Measurements from ENCODE around the gene FBXO17. TPM values are rescaled to one million over a fixed set of nuclear protein-coding genes. Genes with fewer than 3 reads are reported as not detected.

FBXO17 gene
- total and polyA plus RNA-seq, 12 donors = 4.1 to 18.7 (median 9.4) TPM

GRCh38 chr19:38899447-38900201 is 75.9 kb downstream of the FBXO17 start, which contains the start of the genes NFKBIB and SIRT2:
TSS of gene NFKBIB (plus strand) at chr19:38899969. CDS start at chr19:38900033, 64 bp downstream.
TSS of gene SIRT2 (minus strand) at chr19:38899618. CDS start at chr19:38899521, 97 bp downstream.
- peak within 1 kb of the TSS; percentile 35 to 91 (median 74) for H3K4me3 ChIP-seq
- H3K36me3 ChIP-seq (replicated peaks in 1 of 2) = peaks cover 0 to 2% of the 10 kb centered on the region in 2 donors
- TF ChIP-seq POLR2A (IDR thresholded peaks at IDR 0.05) = peak; percentile 83 to 92
- TF ChIP-seq CTCF (IDR thresholded peaks at IDR 0.05) = peak in 1 of 6 experiments; percentile 4
- H3K9me3 ChIP-seq (replicated peaks in 1 of 3) = no peaks in the 10 kb centered on the region
- peak within 1 kb of the TSS; percentile 84 to 93 (median 89) for H3K27ac ChIP-seq
- DNase-seq = peak; percentile 99 to 100 (median 100)
- peaks cover 14 to 30% of the 10 kb centered on the region in 2 donors for H3K4me1 ChIP-seq (replicated peaks in 1 of 2)
- 0 to 1% (median 0%) methylated on average over 14 to 64 of the region's 64 CpGs for WGBS, 4 donors
- H3K27me3 ChIP-seq = no peaks in the 10 kb centered on the region
- intact Hi-C loops (cut with DNase I) = no loop called here

GRCh38 chr19:38898788-38899446 is 76.6 kb downstream of the FBXO17 start:
- peak overlapping the region; percentile 3 to 65 (median 52) for H3K4me3 ChIP-seq
- TF ChIP-seq CTCF (IDR thresholded peaks at IDR 0.05) (no peak), POLR2A (IDR thresholded peaks at IDR 0.05) (no peak)
- WGBS, 4 donors = 7 to 10% (median 9%) methylated on average over 17 to 25 of the region's 25 CpGs
- peak in 2 of 7 donors; percentile 39 to 75 for DNase-seq
- peak overlapping the region; percentile 38 to 93 (median 79) for H3K27ac ChIP-seq
- H3K4me1 ChIP-seq (replicated peaks in 1 of 2) = peaks cover 14 to 30% of the 10 kb centered on the region in 2 donors
- no peaks in the 10 kb centered on the region for H3K36me3 ChIP-seq (replicated peaks in 1 of 2)
- no peaks in the 10 kb centered on the region for H3K27me3 ChIP-seq
- H3K9me3 ChIP-seq (replicated peaks in 1 of 3) = no peaks in the 10 kb centered on the region
- intact Hi-C loops (cut with DNase I) = no loop called here

- H3K27me3 ChIP-seq = no peaks in the 10 kb centered on the region
- TF ChIP-seq CTCF (IDR thresholded peaks at IDR 0.05) = no peak
Measured at GRCh38 chr19:38894968-38895367, 80.6 kb downstream of the FBXO17 start.

GRCh38 chr19:38893341-38893771 is 82.2 kb downstream of the FBXO17 start:
- DNase-seq = peak; percentile 43 to 87 (median 75)
- Histone ChIP-seq H3K27ac (peak overlapping the region in 3 of 5 donors; percentile 46 to 75 (median 48)), H3K36me3 (replicated peaks in 1 of 2) (peaks cover 0 to 31% of the 10 kb centered on the region in 2 donors), H3K9me3 (replicated peaks in 1 of 3) (no peaks in the 10 kb centered on the region), H3K4me1 (replicated peaks in 1 of 2) (peaks cover 8 to 19% of the 10 kb centered on the region in 2 donors), H3K27me3 (no peaks in the 10 kb centered on the region), H3K4me3 (peak overlapping the region in 1 of 4 donors; percentile 35)
- WGBS, 4 donors = 38 to 60% (median 47%) methylated on average over 1 to 14 of the region's 14 CpGs
- intact Hi-C loops (cut with DNase I) = no loop called here
- TF ChIP-seq POLR2A (IDR thresholded peaks at IDR 0.05) (peak in 1 of 2 donors; percentile 15), CTCF (IDR thresholded peaks at IDR 0.05) (no peak)

More at GRCh38 chr19:38894968-38895367, 80.6 kb downstream of the FBXO17 start:
- H3K4me3 ChIP-seq = no peak overlapping the region
- no peaks in the 10 kb centered on the region for H3K9me3 ChIP-seq (replicated peaks in 1 of 3)
- peaks cover 0 to 15% of the 10 kb centered on the region in 2 donors for H3K36me3 ChIP-seq (replicated peaks in 1 of 2)
- no peak overlapping the region for H3K27ac ChIP-seq
- intact Hi-C loops (cut with DNase I) = no loop called here
- peaks cover 14 to 24% of the 10 kb centered on the region in 2 donors for H3K4me1 ChIP-seq (replicated peaks in 1 of 2)
- DNase-seq = no peak
- WGBS, 4 donors = 70 to 77% (median 73%) methylated on average over 9 of the region's 9 CpGs

Data from adrenal gland (tissue), 12 donors.